GM21529 (cell line): ENCODE measurements around the gene MRPL43.
"Not testable (repeated sequence)": the region's sequence is repeated elsewhere in the genome, so short reads cannot be mapped to it uniquely, and the experiment has no call there.

ENCODE experiments used
- ATAC-seq: cut with Tn5 transposase; IDR thresholded peaks from one replicate; pipeline ENCODE4 v1.9.1; 2021; ENCODE audit not compliant: unreplicated experiment

Gene MRPL43

GRCh38 chr10:100986952-100987684 lies at the start of gene MRPL43, which contains the start of gene TWNK:
Gene MRPL43 (minus strand): TSS chr10:100987497. CDS start chr10:100987443, 54 bp downstream.
Gene TWNK (plus strand): TSS chr10:100987543. CDS start chr10:100988211, 668 bp downstream.
- ATAC-seq: peak; percentile 91

- ATAC-seq: no peak
These were observed 49.4 kb upstream of the MRPL43 start for GRCh38 chr10:101036726-101037125.

DNA sequence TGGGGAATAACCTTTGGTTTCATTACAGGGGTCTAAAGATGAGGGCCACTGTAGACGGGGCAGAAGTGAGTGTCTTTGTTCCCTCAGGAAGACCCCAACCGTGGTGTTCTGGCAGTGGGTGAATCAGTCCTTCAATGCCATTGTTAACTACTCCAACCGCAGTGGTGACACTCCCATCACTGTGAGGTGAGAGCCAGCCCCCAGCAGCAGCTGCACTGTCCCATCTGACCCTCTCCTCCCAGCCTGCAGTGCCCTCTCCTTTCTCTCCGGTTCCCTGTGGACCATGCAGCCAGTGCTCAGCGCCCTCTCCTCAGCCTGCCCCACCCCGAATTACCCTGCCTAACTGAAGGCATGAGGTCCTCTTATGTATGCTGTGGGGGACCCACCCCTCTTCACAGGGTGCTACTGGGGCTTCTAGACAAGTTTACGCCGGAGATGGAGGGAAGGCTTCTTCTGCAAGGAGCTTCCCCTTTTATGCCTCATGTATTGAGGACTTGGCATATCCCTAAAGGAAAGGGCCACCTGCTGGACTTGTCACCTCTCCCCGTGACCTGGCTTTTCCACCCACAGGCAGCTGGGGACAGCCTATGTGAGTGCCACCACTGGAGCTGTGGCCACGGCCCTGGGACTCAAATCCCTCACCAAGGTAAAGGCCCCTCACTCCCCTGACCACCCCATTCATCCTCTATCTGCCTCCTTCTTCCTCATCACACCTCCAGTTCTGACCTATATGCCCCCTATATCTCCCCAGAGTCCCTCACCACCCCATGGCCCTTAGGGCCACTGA lies 48.8 kb upstream of the MRPL43 start:
- ATAC-seq: no peak

- no peak for ATAC-seq
These were observed 48.0 kb upstream of the MRPL43 start for GRCh38 chr10:101035314-101035713.

DNA sequence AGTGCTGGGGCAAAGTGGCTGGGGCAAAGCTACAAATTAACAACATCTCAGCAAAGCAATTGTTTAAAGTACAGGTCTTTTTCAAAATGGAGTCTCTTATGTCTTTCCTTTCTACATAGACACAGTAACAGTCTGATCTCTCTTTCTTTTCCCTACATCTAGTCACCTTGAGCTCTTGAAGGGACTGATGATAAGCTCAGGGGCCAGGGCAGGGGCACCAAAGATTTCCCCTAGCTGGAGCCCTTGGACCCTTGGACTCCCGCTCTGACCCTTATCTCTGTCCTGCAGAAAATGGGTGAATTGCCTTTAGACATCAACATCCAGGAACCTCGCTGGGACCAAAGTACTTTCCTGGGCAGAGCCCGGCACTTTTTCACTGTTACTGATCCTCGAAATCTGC lies 47.1 kb upstream of the MRPL43 start:
- not testable (repeated sequence) for ATAC-seq

DNA sequence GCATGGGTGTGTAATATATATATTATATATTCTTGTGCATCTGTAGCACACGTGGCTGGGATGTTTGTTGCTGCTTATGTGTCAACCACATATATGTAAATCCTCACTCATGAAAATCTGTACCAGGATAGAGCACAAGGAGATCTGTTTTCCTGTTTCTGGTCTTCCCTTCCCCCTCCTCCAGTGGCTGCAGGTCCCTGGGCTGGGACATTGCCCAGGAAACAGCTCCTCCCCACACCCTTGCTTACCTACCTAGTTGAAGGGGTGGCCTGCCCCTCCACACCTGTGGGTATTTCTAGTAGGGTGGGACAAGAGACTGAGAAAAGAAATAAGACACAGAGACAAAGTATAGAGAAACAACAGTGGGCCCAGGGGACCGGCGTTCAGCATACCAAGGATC lies 46.0 kb upstream of the MRPL43 start:
- ATAC-seq: no peak

- peak; percentile 6 for ATAC-seq
These were observed 45.4 kb upstream of the MRPL43 start for GRCh38 chr10:101032637-101033224.

DNA sequence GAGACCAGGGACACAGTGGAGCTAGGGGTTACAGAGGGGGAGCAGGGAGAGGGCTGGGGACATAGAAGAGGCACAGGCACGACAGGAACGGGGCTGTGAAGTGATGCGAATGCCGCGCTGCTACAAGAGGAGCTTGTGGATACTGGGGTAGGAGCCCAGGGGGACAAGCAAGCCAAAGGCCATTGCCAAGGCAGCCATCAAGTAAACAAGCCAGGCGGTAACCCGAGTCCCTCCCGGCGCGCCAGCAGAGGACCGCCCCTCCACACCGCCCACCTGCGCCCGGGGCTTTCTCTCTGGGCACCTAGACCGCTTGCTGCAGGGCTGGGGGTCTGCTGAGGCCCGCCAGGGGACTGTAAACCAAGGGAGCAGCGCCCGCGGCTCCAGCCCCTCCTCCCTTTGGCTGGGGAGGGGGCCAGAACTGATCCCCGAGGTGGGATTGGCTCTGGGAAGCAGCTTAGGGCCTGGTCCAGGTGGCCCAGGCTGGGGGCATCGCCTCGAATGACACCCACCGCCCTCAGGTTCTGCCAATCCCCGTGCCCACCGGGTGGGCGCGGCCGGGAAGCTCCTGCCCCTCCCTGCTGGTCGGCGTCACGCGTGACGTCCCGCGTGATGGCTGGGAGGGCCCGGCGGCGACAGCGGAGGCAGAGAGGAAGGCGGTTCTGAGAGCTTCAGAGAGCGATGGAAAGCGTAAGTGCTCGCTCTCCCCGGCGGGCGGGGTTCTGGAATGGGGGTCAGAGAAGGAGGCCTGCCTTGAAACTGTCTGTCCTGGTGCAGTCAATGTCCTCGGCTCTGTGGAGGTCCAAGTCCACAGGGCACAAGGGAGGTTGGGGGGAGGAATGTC lies 44.7 kb upstream of the MRPL43 start:
- ATAC-seq: peak; percentile 43

- peak; percentile 93 for ATAC-seq
These were observed 44.0 kb upstream of the MRPL43 start, which contains the start of the genes PDZD7 and SFXN3 for GRCh38 chr10:101031128-101031795. Gene PDZD7 (minus strand): TSS chr10:101031129. CDS start chr10:101030219, 910 bp downstream. Gene SFXN3 (plus strand): TSS chr10:101031234. CDS start chr10:101034695, 3,461 bp downstream.

GRCh38 chr10:101030496-101031127 lies 43.3 kb upstream of the MRPL43 start:
- no peak for ATAC-seq

GRCh38 chr10:101029520-101030295 lies 42.4 kb upstream of the MRPL43 start:
- ATAC-seq: no peak

DNA sequence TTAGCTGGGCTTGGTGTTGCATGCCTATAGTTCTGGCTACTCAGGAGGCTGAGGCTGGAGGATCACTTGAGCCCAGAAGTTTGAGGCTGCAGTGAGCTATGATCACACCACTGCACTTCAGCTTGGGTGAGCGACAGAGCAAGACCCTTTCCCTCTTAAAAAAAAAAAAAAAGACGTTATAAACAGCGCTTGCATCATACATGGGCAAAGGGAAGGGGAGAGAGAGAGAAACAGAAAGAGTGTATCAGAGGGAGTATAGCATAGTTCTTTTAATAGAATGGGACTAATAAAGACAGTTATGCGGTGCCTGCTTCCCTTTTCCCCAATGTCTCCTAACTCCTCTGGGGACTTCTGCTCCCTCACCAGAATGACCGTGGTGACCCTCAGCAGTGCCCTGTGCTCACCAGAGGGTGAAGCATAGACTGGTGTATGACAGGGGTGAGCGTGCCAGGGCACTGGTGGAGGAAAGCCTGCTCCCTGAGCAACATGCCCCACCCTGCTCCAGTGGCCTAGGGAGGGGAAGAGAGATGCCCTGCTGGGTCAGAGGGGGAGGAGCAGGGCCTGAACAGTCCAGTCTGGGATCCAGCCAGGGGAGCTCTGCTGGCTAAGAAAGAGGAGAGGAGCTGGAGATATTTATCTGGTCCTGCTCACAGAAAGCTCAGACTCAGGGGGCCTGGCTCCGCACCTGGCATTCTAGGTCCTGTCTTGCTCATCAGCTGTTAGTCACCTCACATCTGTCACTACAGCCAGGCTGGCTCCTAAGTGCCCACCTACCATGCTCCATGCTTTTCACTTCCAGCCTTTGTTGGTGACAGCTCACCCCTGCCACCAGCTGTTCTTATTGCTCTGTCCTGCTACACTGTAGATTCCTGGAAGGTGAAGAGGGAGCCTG lies 41.4 kb upstream of the MRPL43 start:
- no peak for ATAC-seq

- ATAC-seq: no peak
These were observed 39.9 kb upstream of the MRPL43 start for GRCh38 chr10:101027106-101027720.

- no peak for ATAC-seq
These were observed 35.8 kb upstream of the MRPL43 start for GRCh38 chr10:101022967-101023705.

GRCh38 chr10:101021692-101022251 lies 34.5 kb upstream of the MRPL43 start:
- no peak for ATAC-seq

DNA sequence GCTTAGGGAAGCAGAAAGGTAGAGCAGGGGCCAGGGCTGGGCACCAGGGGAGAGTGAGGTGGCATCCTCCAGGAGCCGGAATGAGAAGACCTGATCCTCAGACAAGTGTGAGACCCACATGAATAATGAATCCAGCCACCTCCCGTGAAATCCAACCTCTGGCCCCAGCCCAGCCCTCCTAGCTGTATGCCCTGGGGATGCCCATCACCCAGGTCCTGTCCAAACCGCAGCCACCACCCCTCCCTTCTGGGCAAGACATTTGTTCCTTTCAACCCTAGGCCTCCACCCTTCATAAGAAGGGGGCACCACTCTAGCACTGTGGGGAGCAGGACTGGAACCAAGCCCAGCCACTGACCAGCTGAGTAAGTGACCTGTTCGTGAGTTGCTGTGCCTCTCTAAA lies 33.9 kb upstream of the MRPL43 start:
- ATAC-seq: no peak
